ENCODE data around the gene MRPL24. TPM values are rescaled to one million over a fixed set of nuclear protein-coding genes. Genes with fewer than 3 reads are reported as not detected.

The MRPL24 gene
- total and polyA plus RNA-seq, 10 of the 15 experiments (the other 5 are each of a cell fraction or from before 2014, with no cell fraction given), result 87.4 to 269 (median 134) TPM

GRCh38 chr1:156728599-156729462 lies 12.1 kb downstream of the MRPL24 start, which contains the start of gene ISG20L2:
Gene ISG20L2 (minus strand): TSS chr1:156728766. CDS start chr1:156727652, 1,114 bp downstream.
- TSS peak; percentile 90 for BruUV-seq (replicated peaks)
- Histone ChIP-seq H3K4me1 (ENCODE audit: control insufficient read depth, insufficient read depth, low read length) (peaks cover 9% of the 10 kb centered on the region), H3K4me3 (peak within 1 kb of the TSS; percentile 100), H3K9me3 (replicated peaks; ENCODE audit: control insufficient read depth, insufficient read depth, low read length) (no peaks in the 10 kb centered on the region), H4K20me1 (ENCODE audit: control insufficient read depth, insufficient read depth) (peaks cover 7% of the 10 kb centered on the region), H2AFZ (ENCODE audit: control insufficient read depth, low read depth, low read length) (peak within 1 kb of the TSS; percentile 76), H3K27ac (ENCODE audit: control insufficient read depth, insufficient read depth) (peak within 1 kb of the TSS; percentile 91), H3K27me3 (replicated peaks in 1 of 2; ENCODE audit: control insufficient read depth in 2 of 2, insufficient read depth in 2 of 2, low read length in 1 of 2) (no peaks in the 10 kb centered on the region), H3K36me3 (ENCODE audit: control insufficient read depth in 2 of 2, insufficient read depth in 2 of 2, low read length in 1 of 2) (peaks cover 6 to 10% of the 10 kb centered on the region in 2 experiments), H3K9ac (ENCODE audit: control insufficient read depth, insufficient read depth, low read length) (peak within 1 kb of the TSS; percentile 98), H3K79me2 (ENCODE audit: control insufficient read depth, insufficient read depth, low read length) (peaks cover 61% of the 10 kb centered on the region), H3K4me2 (ENCODE audit: control insufficient read depth, insufficient read depth) (peak within 1 kb of the TSS; percentile 99)
- ChIA-PET CTCF (interaction anchor here (0.9 to 11.2 kb wide), 19 partner anchors 10 to 240 kb away, joined by 3 to 433 read pairs (median 53); partner anchors contain the start of genes CRABP2, INSRR, MRPL24 and NAXE), SMC1A (ENCODE audit: uncharacterized antibody, unreplicated experiment) (interaction anchor here (1.0 to 10.0 kb wide), 11 partner anchors 12 to 162 kb away, joined by 3 to 168 read pairs (median 50); partner anchors contain the start of genes HDGF, INSRR, MRPL24 and NTRK1), RAD21 (ENCODE audit: unreplicated experiment) (interaction anchor here (0.8 to 7.1 kb wide), 14 partner anchors 10 to 162 kb away, joined by 3 to 173 read pairs (median 29); partner anchors contain the start of genes HDGF, INSRR, MRPL24 and NTRK1), POLR2A (interaction anchor here (0.6 to 7.0 kb wide), 18 partner anchors 9 to 240 kb away, joined by 3 to 75 read pairs (median 5); partner anchors contain the start of genes HDGF, MRPL24, NAXE and PRCC)
- intact Hi-C loops (cut with micrococcal nuclease; ENCODE audit: unreplicated experiment), result loop anchor here (1.0 to 10.0 kb wide), 4 partner anchors 12 to 104 kb away; partner anchors contain the start of genes MRPL24 and PRCC
- peak; percentile 95 for FAIRE-seq
- peak; percentile 92 for DNase-seq (ENCODE audit: low read depth, low spot score)
- 1% methylated on average over 47 of the region's 57 CpGs for WGBS (ENCODE audit: insufficient coverage, insufficient replicate concordance, low lambda C conversion rate, missing lambda C conversion rate)
- in situ Hi-C loops (cut with MboI), result no loop called here
- peak; percentile 85 for ATAC-seq
- no peak for TF ChIP-seq JUNB (IDR thresholded peaks at IDR 0.05)
- TF ChIP-seq NFIC (IDR thresholded peaks at IDR 0.05; ENCODE audit: low read depth, low read length), result no peak
- 0 out of 2 replicates have a peak, but pooled peaks have one; percentile 19 for TF ChIP-seq BACH1 (IDR thresholded peaks at IDR 0.05; ENCODE audit: borderline replicate concordance)
- TF ChIP-seq BCLAF1 (IDR thresholded peaks at IDR 0.05), result no peak
- TF ChIP-seq MEF2B (IDR thresholded peaks at IDR 0.05; ENCODE audit: partially characterized antibody, poor library complexity, severe bottlenecking), result peak; percentile 22
- TF ChIP-seq MTA3 (IDR thresholded peaks at IDR 0.05; ENCODE audit: borderline replicate concordance, low read length), result no peak; the same call in 1 of the 2 replicates
- no peak for TF ChIP-seq RBBP5 (conservative IDR thresholded peaks at IDR 0.05)
- no peak for TF ChIP-seq NR2C2 (IDR thresholded peaks at IDR 0.05; ENCODE audit: borderline replicate concordance, control insufficient read depth, insufficient read length, low read depth)
- TF ChIP-seq BHLHE40 (IDR thresholded peaks at IDR 0.05; ENCODE audit: borderline replicate concordance in 1 of 2, low read depth in 2 of 2, low read length in 1 of 2), result peak; percentile 93 to 97
- no peak for TF ChIP-seq ZBTB11 (CRISPR knock-in tag; IDR thresholded peaks at IDR 0.05)
- no peak for TF ChIP-seq ASH2L (IDR thresholded peaks at IDR 0.05; ENCODE audit: borderline replicate concordance, low read depth)
- TF ChIP-seq SMC3 (IDR thresholded peaks at IDR 0.05; ENCODE audit: borderline replicate concordance, low read length), result no peak
- TF ChIP-seq SUZ12 (IDR thresholded peaks at IDR 0.05; ENCODE audit: unreplicated experiment), result no peak
- no peak for TF ChIP-seq SMAD1 (IDR thresholded peaks at IDR 0.05; ENCODE audit: low read depth, partially characterized antibody)
- peak; percentile 48; the same call in 1 of the 2 replicates for TF ChIP-seq HCFC1 (IDR thresholded peaks at IDR 0.05; ENCODE audit: low read length)
- no peak for TF ChIP-seq ZBED1 (IDR thresholded peaks at IDR 0.05; ENCODE audit: borderline replicate concordance)
